Trophoblast cell (in vitro differentiated cells and primary cell): ENCODE data around the gene RAPGEF2.

Source experiments
- DNase-seq, 2 donors: peaks; one replicate each; pipeline ENCODE4 v3.0.0-alpha.2; 2016
- H2AFZ ChIP-seq: 2 replicates; pipeline ENCODE4 v1.6.1; 2013; ENCODE audit warnings: low read length, moderate library complexity, mild to moderate bottlenecking; ENCODE audit not compliant: insufficient read depth, poor library complexity
- H2AK5ac ChIP-seq: 2 replicates; pipeline ENCODE4 v1.6.1; 2013; ENCODE audit warnings: mild to moderate bottlenecking, low read length
- H2BK120ac ChIP-seq: 2 replicates; pipeline ENCODE4 v1.6.1; 2013; ENCODE audit warnings: low read length, mild to moderate bottlenecking, moderate library complexity; ENCODE audit not compliant: insufficient read depth, poor library complexity
- H2BK12ac ChIP-seq: 2 replicates; pipeline ENCODE4 v1.6.1; 2013; ENCODE audit warnings: mild to moderate bottlenecking, low read length, moderate library complexity
- H2BK5ac ChIP-seq: 2 replicates; pipeline ENCODE4 v1.6.1; 2013; ENCODE audit warnings: low read length, low read depth, moderate library complexity, mild to moderate bottlenecking; ENCODE audit not compliant: poor library complexity
- H3K14ac ChIP-seq: 2 replicates; pipeline ENCODE4 v1.6.1; 2013; ENCODE audit warnings: mild to moderate bottlenecking, low read length
- H3K18ac ChIP-seq: 2 replicates; pipeline ENCODE4 v1.6.1; 2013; ENCODE audit warnings: mild to moderate bottlenecking, low read length
- H3K23ac ChIP-seq: 2 replicates; pipeline ENCODE4 v1.6.1; 2013; ENCODE audit warnings: low read length
- H3K27ac ChIP-seq: 2 replicates; pipeline ENCODE4 v1.5.1; 2013; ENCODE audit warnings: low read depth, mild to moderate bottlenecking, inconsistent platforms, low read length, moderate library complexity
- H3K27me3 ChIP-seq: 2 replicates; pipeline ENCODE4 v1.6.1; 2013; ENCODE audit warnings: inconsistent platforms, mild to moderate bottlenecking, low read length, moderate library complexity; ENCODE audit not compliant: insufficient read depth
- H3K36me3 ChIP-seq, 2 experiments: 1 replicate in 1 of 2; 2 replicates in 1 of 2; pipeline ENCODE4 v1.6.1; 2013; ENCODE audit warnings: low read length in 2 of 2, mild to moderate bottlenecking in 2 of 2, moderate library complexity in 1 of 2; ENCODE audit not compliant: insufficient read depth in 2 of 2, control insufficient read depth in 1 of 2
- H3K4ac ChIP-seq: 2 replicates; pipeline ENCODE4 v1.6.1; 2013; ENCODE audit warnings: low read depth, mild to moderate bottlenecking, low read length, moderate library complexity
- H3K4me1 ChIP-seq, 2 experiments: 1 replicate in 1 of 2; 2 replicates in 1 of 2; pipeline ENCODE4 v1.6.1; 2013; ENCODE audit warnings: low read length in 2 of 2, mild to moderate bottlenecking in 2 of 2, moderate library complexity in 1 of 2; ENCODE audit not compliant: insufficient read depth in 2 of 2, control insufficient read depth in 1 of 2
- H3K4me2 ChIP-seq: 2 replicates; pipeline ENCODE4 v1.6.1; 2013; ENCODE audit warnings: inconsistent platforms, mild to moderate bottlenecking, low read length, moderate library complexity
- H3K4me3 ChIP-seq: 2 replicates; pipeline ENCODE4 v1.5.1; 2013; ENCODE audit warnings: mild to moderate bottlenecking, low read depth, low read length, inconsistent platforms
- H3K79me1 ChIP-seq: one replicate; pipeline ENCODE4 v1.6.1; 2013; ENCODE audit warnings: low read length
- H3K79me2 ChIP-seq: 2 replicates; pipeline ENCODE4 v1.6.1; 2013; ENCODE audit warnings: low read length, mild to moderate bottlenecking; ENCODE audit not compliant: control insufficient read depth, insufficient read depth, poor library complexity
- H3K9ac ChIP-seq: 2 replicates; pipeline ENCODE4 v1.6.1; 2013; ENCODE audit warnings: mild to moderate bottlenecking, low read length
- H3K9me3 ChIP-seq: 2 replicates; pipeline ENCODE4 v1.6.1; 2013; ENCODE audit warnings: low read depth, mild to moderate bottlenecking, control low read depth, inconsistent platforms, low read length; ENCODE audit not compliant: insufficient read depth
- H4K12ac ChIP-seq: 2 replicates; pipeline ENCODE4 v1.6.1; 2013; ENCODE audit warnings: low read depth, mild to moderate bottlenecking, low read length, moderate library complexity
- H4K8ac ChIP-seq: 2 replicates; pipeline ENCODE4 v1.6.1; 2013; ENCODE audit warnings: low read depth, mild to moderate bottlenecking, low read length, moderate library complexity
- H4K91ac ChIP-seq: one replicate; pipeline ENCODE4 v1.6.1; 2013; ENCODE audit warnings: low read depth, mild to moderate bottlenecking, low read length, moderate library complexity
- WGBS: extraction: QIAGEN DNeasy Blood & Tissue Kit; methylation state at CpG from one replicate; pipeline ENCODE4 v1.1.7; 2013; ENCODE audit warnings: missing lambda C conversion rate; ENCODE audit not compliant: insufficient read length, insufficient coverage; ENCODE audit errors: extremely low coverage; 5-methylcytosine and 5-hydroxymethylcytosine counted together

RAPGEF2 gene

GRCh38 chr4:159239629-159240028 lies 136.8 kb downstream of the RAPGEF2 start:
- 100% methylated on average over 1 of the region's 2 CpGs for WGBS
- Histone ChIP-seq H3K27ac (no peak overlapping the region), H3K9me3 (no peaks in the 10 kb centered on the region)

GRCh38 chr4:159240046-159240445 lies 137.2 kb downstream of the RAPGEF2 start:
- H2AFZ ChIP-seq = no peak overlapping the region
- H4K12ac ChIP-seq = no peak overlapping the region
- no peak overlapping the region for H3K27ac ChIP-seq
- no peak overlapping the region for H3K9ac ChIP-seq
- no peak overlapping the region for H4K91ac ChIP-seq
- H2BK120ac ChIP-seq = no peak overlapping the region
- H3K36me3 ChIP-seq = no peaks in the 10 kb centered on the region
- no peaks in the 10 kb centered on the region for H3K79me2 ChIP-seq
- no peak overlapping the region for H3K4me3 ChIP-seq
- no peak overlapping the region for H3K23ac ChIP-seq
- H2BK5ac ChIP-seq = no peak overlapping the region
- H3K4me2 ChIP-seq = no peak overlapping the region
- H3K9me3 ChIP-seq = no peaks in the 10 kb centered on the region
- no peak overlapping the region for H3K14ac ChIP-seq
- no peak overlapping the region for H3K18ac ChIP-seq
- H3K27me3 ChIP-seq = no peaks in the 10 kb centered on the region
- H2AK5ac ChIP-seq = no peak overlapping the region
- H3K4ac ChIP-seq = no peak overlapping the region
- WGBS = no CpG with 5 or more reads among the region's 4 CpGs
- H2BK12ac ChIP-seq = no peak overlapping the region
- H4K8ac ChIP-seq = no peak overlapping the region
- H3K4me1 ChIP-seq = no peaks in the 10 kb centered on the region
- DNase-seq = no peak
- no peaks in the 10 kb centered on the region for H3K79me1 ChIP-seq

More at GRCh38 chr4:159239629-159240028, 136.8 kb downstream of the RAPGEF2 start:
- Histone ChIP-seq H2BK5ac (no peak overlapping the region), H3K23ac (no peak overlapping the region), H2AFZ (no peak overlapping the region), H3K79me2 (no peaks in the 10 kb centered on the region), H3K4me1 (peaks cover 0 to under 1% of the 10 kb centered on the region in 2 experiments), H3K27me3 (no peaks in the 10 kb centered on the region), H3K4me2 (no peak overlapping the region), H3K9ac (no peak overlapping the region), H2AK5ac (no peak overlapping the region), H3K4me3 (no peak overlapping the region), H2BK120ac (no peak overlapping the region), H3K36me3 (no peaks in the 10 kb centered on the region), H2BK12ac (no peak overlapping the region), H3K4ac (no peak overlapping the region), H4K8ac (no peak overlapping the region), H4K12ac (no peak overlapping the region), H3K18ac (no peak overlapping the region), H3K79me1 (no peaks in the 10 kb centered on the region), H3K14ac (no peak overlapping the region), H4K91ac (no peak overlapping the region)
- peak in 1 of 2 donors; percentile 18 for DNase-seq

DNA sequence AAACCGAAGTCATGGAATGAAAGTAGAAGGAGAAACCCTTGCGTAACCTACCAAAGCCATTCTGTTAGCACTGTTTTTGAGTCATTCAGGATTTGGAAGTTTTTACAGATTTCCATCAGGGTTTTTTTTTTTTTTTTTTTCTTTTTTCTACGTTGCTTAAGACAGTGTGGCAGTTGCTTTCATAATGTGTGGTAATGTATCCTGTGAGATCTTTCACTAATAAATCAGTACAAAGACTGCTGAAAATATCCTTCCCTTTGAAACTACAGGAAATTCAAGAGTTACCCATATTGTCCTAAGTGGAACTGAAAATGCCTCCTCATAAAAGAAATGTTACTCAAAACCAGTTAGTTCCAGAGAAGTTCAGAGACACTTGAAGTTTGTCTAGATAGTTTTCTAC lies 137.8 kb downstream of the RAPGEF2 start:
- no peak overlapping the region for H3K9ac ChIP-seq
- no peak overlapping the region for H4K8ac ChIP-seq
- WGBS = no CpG with 5 or more reads among the region's 3 CpGs

GRCh38 chr4:159242427-159242826 lies 139.5 kb downstream of the RAPGEF2 start:
- Histone ChIP-seq H2BK5ac (no peak overlapping the region), H3K4me1 (no peaks in the 10 kb centered on the region), H3K18ac (no peak overlapping the region), H4K8ac (no peak overlapping the region), H3K36me3 (no peaks in the 10 kb centered on the region), H3K4ac (no peak overlapping the region), H3K14ac (no peak overlapping the region), H3K27ac (no peak overlapping the region), H3K23ac (no peak overlapping the region), H2AK5ac (no peak overlapping the region), H3K79me1 (no peaks in the 10 kb centered on the region), H3K9ac (no peak overlapping the region), H3K9me3 (no peaks in the 10 kb centered on the region), H3K79me2 (no peaks in the 10 kb centered on the region), H4K91ac (no peak overlapping the region), H2BK120ac (no peak overlapping the region), H4K12ac (no peak overlapping the region), H3K27me3 (no peaks in the 10 kb centered on the region), H3K4me2 (no peak overlapping the region), H3K4me3 (no peak overlapping the region), H2BK12ac (no peak overlapping the region), H2AFZ (no peak overlapping the region)
- DNase-seq = no peak

More for the DNA sequence above, 137.8 kb downstream of the RAPGEF2 start:
- H3K4me2 ChIP-seq = no peak overlapping the region
- H3K14ac ChIP-seq = no peak overlapping the region
- no peak overlapping the region for H3K4ac ChIP-seq
- no peak overlapping the region for H2BK12ac ChIP-seq
- no peak overlapping the region for H3K27ac ChIP-seq
- no peak overlapping the region for H3K18ac ChIP-seq
- H3K4me3 ChIP-seq = no peak overlapping the region
- H3K79me1 ChIP-seq = no peaks in the 10 kb centered on the region
- H3K4me1 ChIP-seq = no peaks in the 10 kb centered on the region
- no peak overlapping the region for H4K12ac ChIP-seq
- H3K36me3 ChIP-seq = no peaks in the 10 kb centered on the region
- peak in 1 of 2 donors; percentile 46 for DNase-seq
- no peaks in the 10 kb centered on the region for H3K79me2 ChIP-seq
- no peaks in the 10 kb centered on the region for H3K9me3 ChIP-seq
- no peak overlapping the region for H2BK5ac ChIP-seq
- H2AK5ac ChIP-seq = no peak overlapping the region
- no peak overlapping the region for H3K23ac ChIP-seq
- H2AFZ ChIP-seq = no peak overlapping the region
- no peak overlapping the region for H2BK120ac ChIP-seq
- H3K27me3 ChIP-seq = no peaks in the 10 kb centered on the region
- no peak overlapping the region for H4K91ac ChIP-seq
